Bronchial epithelial cell (primary cell): Measurements from ENCODE around the gene TPSAB1. TPM values are rescaled to one million over a fixed set of nuclear protein-coding genes. Genes with fewer than 3 reads are reported as not detected.
"Not testable (repeated sequence)": the region's sequence is repeated elsewhere in the genome, so short reads cannot be mapped to it uniquely, and the experiment has no call there.

Experiments
- DNase-seq: peaks from one replicate; pipeline ENCODE4 v3.0.0-alpha.2; 2010; ENCODE audit warnings: low read depth
- FAIRE-seq: peaks from 2 replicates; lab custom pipeline; 2011; peaks lifted over from hg19 to GRCh38; lab: Jason Lieb, UNC
- H3K27me3 ChIP-seq: 2 replicates; pipeline ENCODE4 v1.5.1; 2011; ENCODE audit warnings: low read length; ENCODE audit not compliant: control insufficient read depth, insufficient read depth
- H3K36me3 ChIP-seq: 2 replicates; pipeline ENCODE4 v1.5.1; 2011; ENCODE audit warnings: low read length; ENCODE audit not compliant: control insufficient read depth, insufficient read depth
- H3K4me3 ChIP-seq: 2 replicates; pipeline ENCODE4 v1.5.1; 2011; ENCODE audit warnings: mild to moderate bottlenecking, low read depth, low read length, control low read depth
- total RNA-seq: library from RNA; depleted of rRNA; stranded (reverse); fragments of >200 nt; gene quantifications from 2 replicates; pipeline ENCODE4 v1.2.1, GENCODE V29; 2014
- TF ChIP-seq, protein P1 (sequence below): IDR thresholded peaks from 2 replicates; pipeline ENCODE4 v1.5.1; 2011; ENCODE audit warnings: mild to moderate bottlenecking, moderate library complexity, low read length, control low read depth, inconsistent platforms; ENCODE audit not compliant: insufficient read depth, severe bottlenecking

The TPSAB1 gene
- total RNA-seq, 1 donor from 2014 or later: not detected

DNA sequence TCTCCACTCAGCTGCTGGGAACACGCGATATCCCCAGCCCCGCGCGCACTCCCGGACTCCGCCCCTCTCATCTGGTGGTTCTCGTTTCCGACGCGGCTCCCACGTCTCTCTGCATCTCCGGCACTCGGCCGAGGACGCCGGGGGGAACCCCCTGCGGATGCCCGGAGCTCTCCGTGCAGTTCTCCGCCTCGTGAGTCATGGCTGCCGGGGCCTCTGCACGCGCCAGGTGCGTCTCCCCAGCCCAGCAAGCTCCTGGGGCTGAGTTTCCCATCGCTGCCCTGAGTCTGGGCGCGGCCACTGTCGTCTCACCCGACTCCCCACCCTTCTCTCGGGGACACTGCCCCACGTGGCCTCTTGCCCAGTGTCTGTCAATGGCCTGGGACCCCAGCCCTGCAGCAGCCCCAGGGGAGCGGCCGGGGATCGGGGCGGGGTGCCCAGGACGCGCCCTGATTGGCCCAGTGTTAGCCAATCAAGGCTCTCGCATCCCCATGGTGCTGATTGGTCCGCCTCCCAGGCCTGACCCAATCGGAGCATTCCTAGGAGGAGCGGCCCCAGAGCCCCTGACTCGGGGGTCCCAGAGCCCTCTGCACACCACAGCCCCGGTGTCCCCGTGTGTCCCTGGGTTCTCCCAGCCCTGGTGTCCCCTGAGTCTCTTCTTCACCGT, 13.3 kb downstream of the TPSAB1 start:
- not testable (repeated sequence) for FAIRE-seq, H3K36me3 ChIP-seq, H3K27me3 ChIP-seq, DNase-seq, H3K4me3 ChIP-seq

DNA sequence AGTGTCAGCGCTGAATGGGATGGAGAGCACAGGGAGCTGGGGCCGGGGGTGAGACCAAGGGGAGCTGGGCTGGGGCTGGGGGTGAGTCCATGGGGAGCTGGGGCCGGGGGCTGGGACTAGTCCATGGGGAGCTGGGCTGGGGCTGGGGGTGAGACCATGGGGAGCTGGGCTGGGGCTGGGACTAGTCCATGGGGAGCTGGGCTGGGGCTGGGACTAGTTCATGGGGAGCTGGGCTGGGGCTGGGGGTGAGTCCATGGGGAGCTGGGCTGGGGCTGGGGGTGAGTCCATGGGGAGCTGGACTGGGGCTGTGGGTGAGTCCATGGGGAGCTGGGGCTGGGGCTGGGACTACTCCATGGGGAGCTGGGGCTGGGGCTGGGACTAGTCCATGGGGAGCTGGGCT, 14.3 kb downstream of the TPSAB1 start:
- not testable (repeated sequence) for H3K4me3 ChIP-seq, H3K36me3 ChIP-seq, FAIRE-seq, H3K27me3 ChIP-seq, DNase-seq

DNA sequence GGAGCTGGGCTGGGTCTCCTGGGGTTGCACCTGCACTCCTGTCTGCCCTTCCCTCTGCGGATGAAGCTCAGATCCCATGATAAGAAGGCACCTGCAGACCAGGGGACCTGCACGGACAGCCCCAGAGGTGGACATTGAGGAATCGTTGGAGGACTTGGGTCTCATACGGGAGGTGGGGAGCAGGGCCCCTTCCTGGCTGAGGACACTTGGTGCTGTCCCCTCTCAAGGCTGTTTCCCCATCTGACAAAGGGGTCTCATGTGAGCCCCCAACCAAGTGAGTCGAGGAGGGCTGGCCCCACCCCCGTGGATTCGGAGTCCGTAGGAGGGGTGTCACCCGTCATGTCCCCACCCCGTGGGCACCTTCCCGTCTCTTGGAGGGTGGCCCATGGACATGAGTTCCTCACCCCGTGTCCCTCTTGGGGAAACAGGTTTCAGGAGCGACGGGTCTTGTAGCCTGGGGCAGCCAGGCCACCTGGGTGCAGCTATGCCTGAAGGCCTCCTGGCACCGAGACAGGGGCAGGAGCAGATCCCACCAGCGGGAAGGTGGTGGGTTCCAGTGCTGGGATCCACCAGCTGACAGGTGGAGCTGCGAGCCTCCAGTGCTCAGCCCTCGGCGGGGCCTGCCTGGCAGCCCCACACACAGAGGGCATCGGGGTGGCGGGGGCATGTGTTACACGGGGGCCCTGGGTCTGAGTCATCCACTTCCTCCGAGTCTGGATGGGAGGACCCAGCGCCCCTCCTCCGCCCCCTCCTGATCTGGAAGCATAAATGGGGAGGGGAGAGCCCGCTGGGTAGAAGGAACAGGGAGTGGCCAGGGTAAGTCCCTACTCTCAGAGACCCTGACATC, 15.0 kb downstream of the TPSAB1 start, which contains the start of gene TPSD1:
TSS of gene TPSD1 (plus strand) at position 794 of the 847 bp plus-strand sequence. CDS start 212 bp downstream, outside the sequence.
- not testable (repeated sequence) for FAIRE-seq, H3K27me3 ChIP-seq, H3K36me3 ChIP-seq, H3K4me3 ChIP-seq, DNase-seq

DNA sequence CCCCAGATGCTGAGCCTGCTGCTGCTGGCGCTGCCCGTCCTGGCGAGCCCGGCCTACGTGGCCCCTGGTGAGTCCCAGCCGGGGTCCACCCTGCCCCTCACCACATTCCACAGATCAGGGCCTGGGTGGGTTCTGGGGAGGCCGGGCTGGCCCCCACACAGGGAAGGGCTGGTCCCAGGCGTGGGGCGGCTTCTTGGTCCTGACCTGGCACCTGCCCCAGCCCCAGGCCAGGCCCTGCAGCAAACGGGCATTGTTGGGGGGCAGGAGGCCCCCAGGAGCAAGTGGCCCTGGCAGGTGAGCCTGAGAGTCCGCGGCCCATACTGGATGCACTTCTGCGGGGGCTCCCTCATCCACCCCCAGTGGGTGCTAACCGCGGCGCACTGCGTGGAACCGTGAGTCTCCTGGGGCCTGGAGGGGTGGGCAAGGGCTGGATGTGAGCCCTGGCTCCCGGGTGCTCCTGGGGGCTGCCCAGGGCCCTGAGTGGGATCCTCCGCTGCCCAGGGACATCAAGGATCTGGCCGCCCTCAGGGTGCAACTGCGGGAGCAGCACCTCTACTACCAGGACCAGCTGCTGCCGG, 15.9 kb downstream of the TPSAB1 start:
- FAIRE-seq, H3K36me3 ChIP-seq, H3K4me3 ChIP-seq, H3K27me3 ChIP-seq, DNase-seq: not testable (repeated sequence)

DNA sequence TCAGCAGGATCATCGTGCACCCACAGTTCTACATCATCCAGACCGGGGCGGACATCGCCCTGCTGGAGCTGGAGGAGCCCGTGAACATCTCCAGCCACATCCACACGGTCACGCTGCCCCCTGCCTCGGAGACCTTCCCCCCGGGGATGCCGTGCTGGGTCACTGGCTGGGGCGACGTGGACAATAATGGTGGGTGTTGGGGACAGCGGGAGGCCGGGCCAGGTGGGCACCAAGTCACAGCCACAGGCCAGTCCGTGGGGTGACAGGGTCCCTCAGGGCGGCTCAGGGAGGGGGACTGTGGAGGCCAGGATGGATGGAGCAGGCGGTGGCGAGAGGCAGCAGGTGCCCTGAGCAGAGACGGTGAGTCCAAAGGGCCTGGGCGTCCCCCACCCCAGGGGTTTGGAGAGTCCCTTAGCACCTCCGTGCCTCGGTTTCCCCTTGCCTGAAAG, 16.4 kb downstream of the TPSAB1 start:
- FAIRE-seq (no peak), DNase-seq (no peak)
- TF ChIP-seq, protein P1, sequence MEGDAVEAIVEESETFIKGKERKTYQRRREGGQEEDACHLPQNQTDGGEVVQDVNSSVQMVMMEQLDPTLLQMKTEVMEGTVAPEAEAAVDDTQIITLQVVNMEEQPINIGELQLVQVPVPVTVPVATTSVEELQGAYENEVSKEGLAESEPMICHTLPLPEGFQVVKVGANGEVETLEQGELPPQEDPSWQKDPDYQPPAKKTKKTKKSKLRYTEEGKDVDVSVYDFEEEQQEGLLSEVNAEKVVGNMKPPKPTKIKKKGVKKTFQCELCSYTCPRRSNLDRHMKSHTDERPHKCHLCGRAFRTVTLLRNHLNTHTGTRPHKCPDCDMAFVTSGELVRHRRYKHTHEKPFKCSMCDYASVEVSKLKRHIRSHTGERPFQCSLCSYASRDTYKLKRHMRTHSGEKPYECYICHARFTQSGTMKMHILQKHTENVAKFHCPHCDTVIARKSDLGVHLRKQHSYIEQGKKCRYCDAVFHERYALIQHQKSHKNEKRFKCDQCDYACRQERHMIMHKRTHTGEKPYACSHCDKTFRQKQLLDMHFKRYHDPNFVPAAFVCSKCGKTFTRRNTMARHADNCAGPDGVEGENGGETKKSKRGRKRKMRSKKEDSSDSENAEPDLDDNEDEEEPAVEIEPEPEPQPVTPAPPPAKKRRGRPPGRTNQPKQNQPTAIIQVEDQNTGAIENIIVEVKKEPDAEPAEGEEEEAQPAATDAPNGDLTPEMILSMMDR: no peak
- peaks cover 6% of the 10 kb centered on the region for H3K27me3 ChIP-seq
- no peak overlapping the region for H3K4me3 ChIP-seq
- no peaks in the 10 kb centered on the region for H3K36me3 ChIP-seq

DNA sequence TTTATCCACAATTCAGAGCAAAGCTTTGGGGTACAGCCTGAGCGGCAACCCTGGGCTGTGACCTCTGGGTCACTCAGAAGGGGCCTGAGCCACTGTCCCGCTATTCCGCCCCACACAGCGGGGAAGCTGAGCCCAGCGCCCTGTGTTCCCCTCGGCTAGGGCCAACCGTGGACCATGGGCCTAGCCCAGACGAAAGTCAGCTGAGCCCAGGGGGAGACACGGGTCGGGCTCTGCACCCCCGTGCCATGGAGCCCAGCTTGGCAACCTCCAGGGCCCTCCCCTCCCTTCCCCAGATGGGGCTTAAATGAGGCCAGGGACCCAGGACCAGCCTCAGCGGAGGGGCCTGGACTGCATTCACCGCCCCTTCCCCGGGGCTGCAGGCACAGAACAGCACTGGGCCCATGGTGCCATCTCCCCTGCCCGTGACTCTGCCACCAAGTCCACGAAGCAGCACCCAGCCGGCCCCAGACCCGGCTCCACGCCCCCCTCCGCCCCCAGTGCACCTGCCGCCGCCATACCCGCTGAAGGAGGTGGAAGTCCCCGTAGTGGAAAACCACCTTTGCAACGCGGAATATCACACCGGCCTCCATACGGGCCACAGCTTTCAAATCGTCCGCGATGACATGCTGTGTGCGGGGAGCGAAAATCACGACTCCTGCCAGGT, 17.2 kb downstream of the TPSAB1 start:
- TF ChIP-seq, protein P1: no peak
- Histone ChIP-seq H3K27me3 (peaks cover 6% of the 10 kb centered on the region), H3K4me3 (no peak overlapping the region), H3K36me3 (no peaks in the 10 kb centered on the region)
- DNase-seq (no peak), FAIRE-seq (no peak)

DNA sequence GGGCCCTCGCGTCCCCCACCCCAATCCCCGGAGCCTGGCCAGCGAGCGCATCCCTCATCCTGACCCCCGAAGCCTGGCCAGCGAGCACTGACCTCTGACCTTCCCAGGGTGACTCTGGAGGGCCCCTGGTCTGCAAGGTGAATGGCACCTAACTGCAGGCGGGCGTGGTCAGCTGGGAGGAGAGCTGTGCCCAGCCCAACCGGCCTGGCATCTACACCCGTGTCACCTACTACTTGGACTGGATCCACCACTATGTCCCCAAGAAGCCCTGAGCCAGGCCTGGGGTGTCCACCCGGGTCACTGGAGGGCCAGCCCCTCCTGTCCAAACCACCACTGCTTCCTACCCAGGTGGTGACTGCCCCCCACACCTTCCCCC, 17.7 kb downstream of the TPSAB1 start:
- no peaks in the 10 kb centered on the region for H3K36me3 ChIP-seq
- no peak for DNase-seq
- no peak overlapping the region for H3K4me3 ChIP-seq
- TF ChIP-seq, protein P1: no peak
- no peak for FAIRE-seq
- peaks cover 6% of the 10 kb centered on the region for H3K27me3 ChIP-seq
